ENCODE data around the gene MRPS18A. TPM values are rescaled to one million over a fixed set of nuclear protein-coding genes. Genes with fewer than 3 reads are reported as not detected.

MRPS18A gene
- total RNA-seq, 1 donor from 2014 or later, result 57.0 TPM

DNA sequence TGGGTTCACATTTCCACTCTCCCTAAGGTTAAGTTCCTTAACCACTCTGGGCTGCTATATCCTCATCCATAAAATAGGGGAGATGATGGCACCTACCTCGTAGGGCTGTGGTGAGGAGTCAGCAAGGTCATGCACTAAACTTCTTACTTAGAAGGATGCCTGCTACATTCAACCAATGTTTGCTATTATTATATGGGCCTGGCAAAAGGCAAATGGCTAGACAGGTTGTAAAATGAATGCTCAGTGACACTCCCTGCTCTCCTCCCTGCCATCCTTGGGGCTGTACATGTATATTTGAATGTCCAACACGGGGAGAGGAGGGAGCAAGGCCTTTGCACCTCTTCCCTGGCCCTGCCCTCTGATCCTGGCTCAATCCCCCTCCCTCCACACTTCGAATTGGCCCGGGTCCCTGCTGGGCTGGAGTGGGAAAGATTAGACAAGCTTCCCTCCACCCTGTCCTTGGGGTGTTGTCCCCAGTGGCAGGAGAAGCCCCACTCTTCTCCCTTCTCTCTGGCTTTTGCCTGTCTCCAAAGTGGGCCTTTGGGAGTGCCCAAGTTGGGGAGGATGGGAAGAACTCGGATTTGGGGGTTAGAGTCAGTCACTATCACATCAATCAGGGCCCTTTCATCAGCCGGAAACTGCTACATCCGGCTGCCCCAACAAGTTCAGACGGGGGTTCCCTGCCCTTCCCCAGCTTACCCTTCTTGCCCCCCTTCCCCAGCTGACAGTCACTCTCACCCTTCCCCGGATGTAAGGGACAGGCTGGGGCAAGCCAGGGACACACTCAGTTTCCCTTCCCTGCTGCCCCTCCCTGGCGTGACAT lies 46.1 kb upstream of the MRPS18A start:
- DNase-seq, result no peak
- peak overlapping the region; percentile 30 for H3K27ac Mint-ChIP-seq
- H3K27me3 Mint-ChIP-seq, result peaks cover 1% of the 10 kb centered on the region
- ATAC-seq (ENCODE audit: low read depth), result peak; percentile 40
- H3K9me3 Mint-ChIP-seq, result peaks cover 18% of the 10 kb centered on the region
- H3K4me3 Mint-ChIP-seq, result no peak overlapping the region
- TF ChIP-seq, protein P1, sequence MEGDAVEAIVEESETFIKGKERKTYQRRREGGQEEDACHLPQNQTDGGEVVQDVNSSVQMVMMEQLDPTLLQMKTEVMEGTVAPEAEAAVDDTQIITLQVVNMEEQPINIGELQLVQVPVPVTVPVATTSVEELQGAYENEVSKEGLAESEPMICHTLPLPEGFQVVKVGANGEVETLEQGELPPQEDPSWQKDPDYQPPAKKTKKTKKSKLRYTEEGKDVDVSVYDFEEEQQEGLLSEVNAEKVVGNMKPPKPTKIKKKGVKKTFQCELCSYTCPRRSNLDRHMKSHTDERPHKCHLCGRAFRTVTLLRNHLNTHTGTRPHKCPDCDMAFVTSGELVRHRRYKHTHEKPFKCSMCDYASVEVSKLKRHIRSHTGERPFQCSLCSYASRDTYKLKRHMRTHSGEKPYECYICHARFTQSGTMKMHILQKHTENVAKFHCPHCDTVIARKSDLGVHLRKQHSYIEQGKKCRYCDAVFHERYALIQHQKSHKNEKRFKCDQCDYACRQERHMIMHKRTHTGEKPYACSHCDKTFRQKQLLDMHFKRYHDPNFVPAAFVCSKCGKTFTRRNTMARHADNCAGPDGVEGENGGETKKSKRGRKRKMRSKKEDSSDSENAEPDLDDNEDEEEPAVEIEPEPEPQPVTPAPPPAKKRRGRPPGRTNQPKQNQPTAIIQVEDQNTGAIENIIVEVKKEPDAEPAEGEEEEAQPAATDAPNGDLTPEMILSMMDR (IDR thresholded peaks at IDR 0.05), result no peak
- intact Hi-C loops (cut with micrococcal nuclease), result no loop called here
- H3K36me3 Mint-ChIP-seq (ENCODE audit: low read depth), result peaks cover 1% of the 10 kb centered on the region
- ChIA-PET POLR2A (interaction anchor here (1.0 kb wide), 1 partner anchor 37 kb away, joined by 6 read pairs; the partner anchor contains the start of gene VEGFA), CTCF (no interaction called here)
- peaks cover 10% of the 10 kb centered on the region for H3K4me1 Mint-ChIP-seq

DNA sequence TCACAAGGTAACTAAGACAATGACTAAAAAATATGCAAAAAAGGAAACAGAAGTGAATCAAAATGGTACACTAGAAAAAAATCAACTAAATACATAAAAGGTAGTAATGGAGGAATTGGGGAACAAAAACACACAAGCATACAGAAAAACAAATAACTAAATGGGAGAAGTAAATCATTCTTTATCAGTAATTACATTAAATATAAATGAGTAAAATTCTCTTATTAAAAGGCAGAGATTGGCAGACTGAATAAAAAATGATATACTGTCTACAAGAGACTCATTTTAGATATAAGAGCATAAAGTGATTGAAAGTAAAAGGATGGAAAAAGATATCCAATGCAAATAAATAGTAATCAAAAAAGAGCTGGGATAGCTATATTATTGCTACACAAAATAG lies 43.0 kb upstream of the MRPS18A start:
- TF ChIP-seq, protein P1 (IDR thresholded peaks at IDR 0.05), result no peak
- CTCF ChIA-PET, result no interaction called here
- POLR2A ChIA-PET, result no interaction called here

DNA sequence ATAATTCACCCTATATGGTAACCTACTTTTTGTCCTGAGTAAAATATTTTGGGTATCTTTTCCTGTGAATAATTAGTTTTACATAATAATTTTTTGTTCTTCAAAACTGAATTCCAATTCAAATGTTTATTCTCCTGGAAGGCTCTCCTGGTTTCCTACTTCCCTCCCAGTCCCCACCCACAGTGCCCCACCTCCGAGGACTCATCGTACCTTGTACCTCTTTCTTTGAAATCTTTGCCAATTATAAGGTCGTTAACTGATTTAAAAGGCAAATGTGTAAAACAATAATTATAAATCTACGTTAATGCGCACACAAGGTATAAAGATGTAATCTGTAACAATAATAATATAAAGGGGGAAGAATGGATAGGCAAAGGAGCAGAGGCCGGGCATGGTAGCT lies 41.9 kb upstream of the MRPS18A start:
- ChIA-PET POLR2A (no interaction called here), CTCF (no interaction called here)
- no peak overlapping the region for H3K4me3 Mint-ChIP-seq
- intact Hi-C loops (cut with micrococcal nuclease), result loop anchor here (10.0 kb wide), 1 partner anchor 425 kb away; the partner anchor contains the start of gene CAPN11
- peaks cover 1% of the 10 kb centered on the region for H3K27me3 Mint-ChIP-seq
- DNase-seq, result no peak
- H3K27ac Mint-ChIP-seq, result no peak overlapping the region
- peaks cover 18% of the 10 kb centered on the region for H3K9me3 Mint-ChIP-seq
- H3K36me3 Mint-ChIP-seq (ENCODE audit: low read depth), result peaks cover 1% of the 10 kb centered on the region
- ATAC-seq (ENCODE audit: low read depth), result no peak
- TF ChIP-seq, protein P1 (IDR thresholded peaks at IDR 0.05), result no peak
- H3K4me1 Mint-ChIP-seq, result peaks cover 22% of the 10 kb centered on the region

More for the DNA sequence above, 43.0 kb upstream of the MRPS18A start:
- ATAC-seq (ENCODE audit: low read depth) (no peak), DNase-seq (no peak)
- Mint-ChIP-seq H3K27me3 (peaks cover 1% of the 10 kb centered on the region), H3K36me3 (ENCODE audit: low read depth) (peaks cover 1% of the 10 kb centered on the region), H3K27ac (no peak overlapping the region), H3K4me3 (no peak overlapping the region), H3K9me3 (peaks cover 18% of the 10 kb centered on the region), H3K4me1 (peaks cover 14% of the 10 kb centered on the region)
- intact Hi-C loops (cut with micrococcal nuclease), result no loop called here

DNA sequence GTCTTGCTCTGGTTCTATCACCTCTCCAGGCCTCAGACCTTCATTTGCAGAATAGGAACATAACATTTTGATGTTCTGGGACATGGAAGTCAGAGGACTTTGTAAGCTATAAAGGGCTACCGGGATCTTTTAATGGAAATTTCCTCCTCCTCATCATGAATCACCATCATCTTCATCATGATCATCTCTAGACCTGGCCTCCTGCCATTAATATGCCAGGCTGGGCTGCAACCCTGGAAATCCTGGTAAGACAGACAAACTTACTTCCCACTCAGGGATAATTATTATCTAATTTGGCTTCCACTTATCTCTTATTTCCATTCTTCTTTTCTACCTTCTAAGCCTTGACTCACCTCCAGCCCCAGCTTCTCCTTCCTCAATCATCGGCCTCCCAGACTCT lies 41.0 kb upstream of the MRPS18A start:
- ChIA-PET POLR2A (no interaction called here), CTCF (interaction anchor here (0.9 to 1.3 kb wide), 2 partner anchors 44 to 60 kb away, joined by 3 to 4 read pairs; no protein-coding TSS in a partner anchor)
- no peak overlapping the region for H3K27ac Mint-ChIP-seq
- no peak for ATAC-seq (ENCODE audit: low read depth)
- peaks cover 1% of the 10 kb centered on the region for H3K27me3 Mint-ChIP-seq
- DNase-seq, result no peak
- intact Hi-C loops (cut with micrococcal nuclease), result loop anchor here (10.0 kb wide), 1 partner anchor 426 kb away; the partner anchor contains the start of gene CAPN11
- H3K4me3 Mint-ChIP-seq, result no peak overlapping the region
- H3K36me3 Mint-ChIP-seq (ENCODE audit: low read depth), result peaks cover 1% of the 10 kb centered on the region
- TF ChIP-seq, protein P1 (IDR thresholded peaks at IDR 0.05), result no peak
- peaks cover 18% of the 10 kb centered on the region for H3K9me3 Mint-ChIP-seq
- peaks cover 26% of the 10 kb centered on the region for H3K4me1 Mint-ChIP-seq

DNA sequence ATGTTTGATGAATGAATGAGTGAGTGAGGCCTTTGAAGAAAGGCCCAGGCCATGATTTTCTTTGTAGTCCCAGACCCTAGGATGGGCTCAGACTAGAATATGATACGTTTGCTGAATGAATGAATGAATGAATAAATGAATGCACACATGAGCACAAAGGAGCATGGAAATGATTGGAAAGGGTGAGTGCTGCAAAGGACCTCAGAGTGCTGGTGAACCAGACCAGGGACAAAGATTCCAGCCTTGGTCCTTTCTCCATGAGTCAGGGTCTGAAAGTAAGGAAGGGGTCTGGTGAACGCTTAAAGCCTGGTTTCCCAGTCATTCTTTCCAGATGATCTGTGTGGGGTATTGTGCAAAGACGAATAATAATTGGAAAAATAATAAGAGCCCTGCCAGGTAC lies 40.0 kb upstream of the MRPS18A start:
- H3K4me3 Mint-ChIP-seq, result no peak overlapping the region
- no peak for DNase-seq
- ATAC-seq (ENCODE audit: low read depth), result no peak
- H3K27me3 Mint-ChIP-seq, result peaks cover 1% of the 10 kb centered on the region
- no peak overlapping the region for H3K27ac Mint-ChIP-seq
- ChIA-PET POLR2A (no interaction called here), CTCF (interaction anchor here (0.5 to 1.3 kb wide), 2 partner anchors 34 to 60 kb away, joined by 3 to 4 read pairs; no protein-coding TSS in a partner anchor)
- peaks cover 1% of the 10 kb centered on the region for H3K36me3 Mint-ChIP-seq (ENCODE audit: low read depth)
- intact Hi-C loops (cut with micrococcal nuclease), result loop anchor here (10.0 kb wide), 1 partner anchor 427 kb away; the partner anchor contains the start of gene CAPN11
- peaks cover 18% of the 10 kb centered on the region for H3K9me3 Mint-ChIP-seq
- TF ChIP-seq, protein P1 (IDR thresholded peaks at IDR 0.05), result no peak
- H3K4me1 Mint-ChIP-seq, result peaks cover 27% of the 10 kb centered on the region

Measured in activated B cell treated with CpG ODN at 0.5 μM for 24 hours (primary cell).